ENCODE results near the gene KCMF1. TPM values are rescaled to one million over a fixed set of nuclear protein-coding genes. Genes with fewer than 3 reads are reported as not detected.

Gene KCMF1
- polyA plus RNA-seq, 1 donor from 2014 or later, result 43.3 TPM

DNA sequence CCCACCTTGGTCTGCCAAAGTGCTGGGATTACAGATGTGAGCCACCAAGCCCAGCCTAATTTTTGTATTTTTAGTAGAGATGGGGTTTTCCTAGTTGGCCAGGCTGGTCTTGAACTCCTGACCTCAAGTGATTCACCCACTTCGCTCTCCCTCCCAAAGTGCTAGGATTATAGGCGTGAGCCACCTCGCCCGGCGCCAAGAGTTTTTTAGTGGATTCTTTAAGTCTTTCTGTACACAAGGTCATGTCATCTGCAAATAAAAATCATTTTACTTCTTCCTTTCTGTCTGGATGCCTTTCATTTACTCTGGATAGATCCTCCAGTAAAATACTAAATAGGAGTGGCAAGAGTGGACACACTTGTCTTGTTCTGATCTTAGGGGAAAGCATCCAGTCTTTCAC lies 61.7 kb downstream of the KCMF1 start:
- H2AFZ ChIP-seq (ENCODE audit: low read depth, low read length), result no peak overlapping the region
- H3K79me2 ChIP-seq (replicated peaks; ENCODE audit: insufficient read depth, low read length), result no peaks in the 10 kb centered on the region
- no peak for TF ChIP-seq TAF1 (IDR thresholded peaks at IDR 0.05; ENCODE audit: low read depth)
- no peak for TF ChIP-seq POLR2AphosphoS5 (IDR thresholded peaks at IDR 0.05)
- no peak for TF ChIP-seq EZH2 (IDR thresholded peaks at IDR 0.05; ENCODE audit: borderline replicate concordance, insufficient read depth, low read length, poor library complexity, severe bottlenecking)
- H3K9me2 ChIP-seq (ENCODE audit: insufficient read depth, low read length), result no peaks in the 10 kb centered on the region
- no peaks in the 10 kb centered on the region for H3K27me3 ChIP-seq (ENCODE audit: insufficient read depth, low read depth, low read length)
- no peaks in the 10 kb centered on the region for H3K9me3 ChIP-seq (ENCODE audit: low read length)
- no peak overlapping the region for H3K9ac ChIP-seq (ENCODE audit: low read length)
- H3K4me2 ChIP-seq (ENCODE audit: low read length), result no peak overlapping the region
- no peak overlapping the region for H3K4me3 ChIP-seq (ENCODE audit: low read length)
- H3K36me3 ChIP-seq (ENCODE audit: insufficient read depth, low read length), result no peaks in the 10 kb centered on the region
- H3K27ac ChIP-seq (ENCODE audit: low read length), result no peak overlapping the region
- no peaks in the 10 kb centered on the region for H3F3A ChIP-seq (ENCODE audit: insufficient read depth, low read length, poor library complexity, severe bottlenecking)
- no peaks in the 10 kb centered on the region for H4K20me1 ChIP-seq (ENCODE audit: insufficient read depth)

DNA sequence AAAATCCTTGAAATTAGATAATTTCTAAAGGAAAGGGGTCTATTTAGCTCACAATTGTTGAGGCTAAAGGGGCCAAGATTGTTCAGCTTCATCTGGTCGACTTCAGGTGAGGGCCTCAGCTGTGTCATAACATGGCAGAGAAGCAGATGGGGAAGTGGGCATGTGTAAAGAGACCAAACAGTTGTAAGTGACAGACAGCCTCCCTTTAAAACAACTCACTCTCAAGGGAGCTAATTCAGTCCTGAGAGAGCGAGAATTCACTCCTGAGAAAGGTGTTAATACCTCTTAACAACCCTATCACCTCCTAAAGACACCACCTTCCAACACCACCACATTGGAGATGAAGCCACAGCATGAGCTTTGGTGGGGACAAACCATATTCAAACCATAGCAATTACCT lies 62.4 kb downstream of the KCMF1 start:
- Histone ChIP-seq H3K79me2 (replicated peaks; ENCODE audit: insufficient read depth, low read length) (no peaks in the 10 kb centered on the region), H4K20me1 (ENCODE audit: insufficient read depth) (no peaks in the 10 kb centered on the region), H3K4me3 (ENCODE audit: low read length) (no peak overlapping the region), H3K9ac (ENCODE audit: low read length) (no peak overlapping the region), H3K9me3 (ENCODE audit: low read length) (no peaks in the 10 kb centered on the region), H2AFZ (ENCODE audit: low read depth, low read length) (no peak overlapping the region), H3K27ac (ENCODE audit: low read length) (no peak overlapping the region), H3K36me3 (ENCODE audit: insufficient read depth, low read length) (no peaks in the 10 kb centered on the region), H3K4me2 (ENCODE audit: low read length) (no peak overlapping the region), H3F3A (ENCODE audit: insufficient read depth, low read length, poor library complexity, severe bottlenecking) (no peaks in the 10 kb centered on the region), H3K27me3 (ENCODE audit: insufficient read depth, low read depth, low read length) (no peaks in the 10 kb centered on the region), H3K9me2 (ENCODE audit: insufficient read depth, low read length) (no peaks in the 10 kb centered on the region)
- TF ChIP-seq RAD21 (conservative IDR thresholded peaks at IDR 0.05), result no peak
- TF ChIP-seq, protein P1, sequence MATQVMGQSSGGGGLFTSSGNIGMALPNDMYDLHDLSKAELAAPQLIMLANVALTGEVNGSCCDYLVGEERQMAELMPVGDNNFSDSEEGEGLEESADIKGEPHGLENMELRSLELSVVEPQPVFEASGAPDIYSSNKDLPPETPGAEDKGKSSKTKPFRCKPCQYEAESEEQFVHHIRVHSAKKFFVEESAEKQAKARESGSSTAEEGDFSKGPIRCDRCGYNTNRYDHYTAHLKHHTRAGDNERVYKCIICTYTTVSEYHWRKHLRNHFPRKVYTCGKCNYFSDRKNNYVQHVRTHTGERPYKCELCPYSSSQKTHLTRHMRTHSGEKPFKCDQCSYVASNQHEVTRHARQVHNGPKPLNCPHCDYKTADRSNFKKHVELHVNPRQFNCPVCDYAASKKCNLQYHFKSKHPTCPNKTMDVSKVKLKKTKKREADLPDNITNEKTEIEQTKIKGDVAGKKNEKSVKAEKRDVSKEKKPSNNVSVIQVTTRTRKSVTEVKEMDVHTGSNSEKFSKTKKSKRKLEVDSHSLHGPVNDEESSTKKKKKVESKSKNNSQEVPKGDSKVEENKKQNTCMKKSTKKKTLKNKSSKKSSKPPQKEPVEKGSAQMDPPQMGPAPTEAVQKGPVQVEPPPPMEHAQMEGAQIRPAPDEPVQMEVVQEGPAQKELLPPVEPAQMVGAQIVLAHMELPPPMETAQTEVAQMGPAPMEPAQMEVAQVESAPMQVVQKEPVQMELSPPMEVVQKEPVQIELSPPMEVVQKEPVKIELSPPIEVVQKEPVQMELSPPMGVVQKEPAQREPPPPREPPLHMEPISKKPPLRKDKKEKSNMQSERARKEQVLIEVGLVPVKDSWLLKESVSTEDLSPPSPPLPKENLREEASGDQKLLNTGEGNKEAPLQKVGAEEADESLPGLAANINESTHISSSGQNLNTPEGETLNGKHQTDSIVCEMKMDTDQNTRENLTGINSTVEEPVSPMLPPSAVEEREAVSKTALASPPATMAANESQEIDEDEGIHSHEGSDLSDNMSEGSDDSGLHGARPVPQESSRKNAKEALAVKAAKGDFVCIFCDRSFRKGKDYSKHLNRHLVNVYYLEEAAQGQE (IDR thresholded peaks at IDR 0.05; ENCODE audit: borderline replicate concordance), result no peak
- TF ChIP-seq POLR2AphosphoS5 (IDR thresholded peaks at IDR 0.05), result no peak
- TF ChIP-seq EZH2 (IDR thresholded peaks at IDR 0.05; ENCODE audit: borderline replicate concordance, insufficient read depth, low read length, poor library complexity, severe bottlenecking), result no peak
- no peak for TF ChIP-seq EP300 (conservative IDR thresholded peaks at IDR 0.05; ENCODE audit: poor library complexity, severe bottlenecking)
- TF ChIP-seq MXI1 (conservative IDR thresholded peaks at IDR 0.05; ENCODE audit: poor library complexity, severe bottlenecking), result no peak
- TF ChIP-seq SMC3 (conservative IDR thresholded peaks at IDR 0.05; ENCODE audit: poor library complexity), result no peak
- TF ChIP-seq TAF1 (IDR thresholded peaks at IDR 0.05; ENCODE audit: low read depth), result no peak
- TF ChIP-seq, protein P2, sequence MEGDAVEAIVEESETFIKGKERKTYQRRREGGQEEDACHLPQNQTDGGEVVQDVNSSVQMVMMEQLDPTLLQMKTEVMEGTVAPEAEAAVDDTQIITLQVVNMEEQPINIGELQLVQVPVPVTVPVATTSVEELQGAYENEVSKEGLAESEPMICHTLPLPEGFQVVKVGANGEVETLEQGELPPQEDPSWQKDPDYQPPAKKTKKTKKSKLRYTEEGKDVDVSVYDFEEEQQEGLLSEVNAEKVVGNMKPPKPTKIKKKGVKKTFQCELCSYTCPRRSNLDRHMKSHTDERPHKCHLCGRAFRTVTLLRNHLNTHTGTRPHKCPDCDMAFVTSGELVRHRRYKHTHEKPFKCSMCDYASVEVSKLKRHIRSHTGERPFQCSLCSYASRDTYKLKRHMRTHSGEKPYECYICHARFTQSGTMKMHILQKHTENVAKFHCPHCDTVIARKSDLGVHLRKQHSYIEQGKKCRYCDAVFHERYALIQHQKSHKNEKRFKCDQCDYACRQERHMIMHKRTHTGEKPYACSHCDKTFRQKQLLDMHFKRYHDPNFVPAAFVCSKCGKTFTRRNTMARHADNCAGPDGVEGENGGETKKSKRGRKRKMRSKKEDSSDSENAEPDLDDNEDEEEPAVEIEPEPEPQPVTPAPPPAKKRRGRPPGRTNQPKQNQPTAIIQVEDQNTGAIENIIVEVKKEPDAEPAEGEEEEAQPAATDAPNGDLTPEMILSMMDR (IDR thresholded peaks at IDR 0.05; ENCODE audit: poor library complexity, severe bottlenecking), result no peak

DNA sequence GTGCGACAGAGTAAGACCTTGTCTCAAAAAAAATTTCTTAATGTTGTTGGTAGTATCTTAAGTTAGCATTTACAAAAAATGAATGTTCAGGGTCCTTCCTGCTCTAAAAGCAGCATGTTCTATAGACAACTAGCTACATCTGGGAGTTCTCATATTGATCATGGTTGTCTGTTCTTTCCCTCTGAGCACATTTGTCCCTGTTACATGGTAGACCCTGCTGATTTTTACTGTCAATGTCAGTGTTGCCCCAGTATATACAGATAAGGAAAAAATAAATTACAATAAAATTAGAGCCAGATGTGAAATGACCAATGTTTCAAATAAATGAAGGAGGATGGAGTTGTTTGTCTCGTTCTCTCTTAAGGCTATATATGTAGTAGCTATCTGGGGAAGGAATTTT lies 63.2 kb downstream of the KCMF1 start:
- Histone ChIP-seq H3K79me2 (replicated peaks; ENCODE audit: insufficient read depth, low read length) (no peaks in the 10 kb centered on the region), H3K9me3 (ENCODE audit: low read length) (no peaks in the 10 kb centered on the region)

More for the DNA sequence above, 63.2 kb downstream of the KCMF1 start:
- no peak for TF ChIP-seq SMC3 (conservative IDR thresholded peaks at IDR 0.05; ENCODE audit: poor library complexity)
- no peak for TF ChIP-seq EZH2 (IDR thresholded peaks at IDR 0.05; ENCODE audit: borderline replicate concordance, insufficient read depth, low read length, poor library complexity, severe bottlenecking)
- no peak for TF ChIP-seq MXI1 (conservative IDR thresholded peaks at IDR 0.05; ENCODE audit: poor library complexity, severe bottlenecking)
- no peak for TF ChIP-seq EP300 (conservative IDR thresholded peaks at IDR 0.05; ENCODE audit: poor library complexity, severe bottlenecking)
- Histone ChIP-seq H3K36me3 (ENCODE audit: insufficient read depth, low read length) (no peaks in the 10 kb centered on the region), H3K9me2 (ENCODE audit: insufficient read depth, low read length) (no peaks in the 10 kb centered on the region), H2AFZ (ENCODE audit: low read depth, low read length) (no peak overlapping the region), H4K20me1 (ENCODE audit: insufficient read depth) (no peaks in the 10 kb centered on the region), H3K4me3 (ENCODE audit: low read length) (no peak overlapping the region), H3K9ac (ENCODE audit: low read length) (no peak overlapping the region), H3K27ac (ENCODE audit: low read length) (no peak overlapping the region), H3F3A (ENCODE audit: insufficient read depth, low read length, poor library complexity, severe bottlenecking) (no peaks in the 10 kb centered on the region), H3K27me3 (ENCODE audit: insufficient read depth, low read depth, low read length) (no peaks in the 10 kb centered on the region), H3K4me2 (ENCODE audit: low read length) (no peak overlapping the region)

Measured in neural cell (in vitro differentiated cells).